Measurements from ENCODE around the gene NCOA4.
"Not testable (repeated sequence)": the region's sequence is repeated elsewhere in the genome, so short reads cannot be mapped to it uniquely, and the experiment has no call there.

Gene NCOA4

DNA sequence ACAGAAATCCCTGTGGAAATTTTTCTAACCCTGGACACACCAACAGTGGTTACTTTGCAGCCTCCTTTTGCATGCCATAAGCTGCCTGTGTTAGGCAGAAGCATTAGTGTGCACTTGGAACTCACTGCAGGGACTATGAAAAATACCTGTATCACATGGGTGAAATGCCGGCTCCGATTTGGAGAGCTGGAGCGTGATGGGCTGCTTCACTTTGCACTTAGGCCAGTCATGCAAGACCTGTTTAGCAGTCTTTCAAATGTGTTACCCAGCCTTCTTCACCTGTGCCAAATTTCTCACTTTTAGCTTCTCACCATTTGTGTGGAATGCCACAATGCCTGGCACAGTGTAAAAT lies 11.3 kb downstream of the NCOA4 start:
- DNase-seq, result no peak

DNA sequence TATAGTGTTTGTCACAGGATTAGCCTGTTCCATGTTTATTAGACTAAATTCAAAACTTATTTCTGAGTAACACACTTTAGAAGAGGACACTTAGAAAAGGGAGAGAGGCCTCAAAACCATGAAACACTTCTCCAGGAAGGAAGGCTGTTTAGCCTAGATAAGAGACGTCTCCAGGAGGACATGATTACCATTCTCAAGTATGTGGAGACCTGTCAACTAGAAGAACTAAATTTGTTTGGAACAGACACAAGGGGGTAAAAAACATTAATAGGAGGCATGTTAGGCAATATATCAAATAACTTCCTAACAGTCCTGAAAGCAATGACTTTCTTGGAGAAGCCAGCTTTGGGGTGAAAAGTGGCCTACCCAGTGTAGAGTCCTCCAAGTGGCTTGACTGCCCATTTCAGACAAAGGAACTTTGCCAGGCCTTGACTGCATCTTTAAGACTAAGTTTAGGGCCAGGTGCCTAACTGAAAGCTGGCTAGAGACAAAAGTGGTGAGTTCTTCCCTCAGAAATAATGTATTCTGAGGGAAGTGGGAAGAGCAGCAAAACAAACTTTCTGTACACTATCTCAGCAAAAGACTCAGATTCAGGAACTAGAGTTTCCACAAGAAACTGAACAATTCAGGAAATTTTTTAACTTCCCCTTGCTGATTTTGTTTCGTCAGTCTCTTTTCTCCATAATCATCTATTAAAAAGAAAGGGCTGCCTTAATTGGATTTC lies 11.8 kb downstream of the NCOA4 start:
- DNase-seq, result no peak

DNA sequence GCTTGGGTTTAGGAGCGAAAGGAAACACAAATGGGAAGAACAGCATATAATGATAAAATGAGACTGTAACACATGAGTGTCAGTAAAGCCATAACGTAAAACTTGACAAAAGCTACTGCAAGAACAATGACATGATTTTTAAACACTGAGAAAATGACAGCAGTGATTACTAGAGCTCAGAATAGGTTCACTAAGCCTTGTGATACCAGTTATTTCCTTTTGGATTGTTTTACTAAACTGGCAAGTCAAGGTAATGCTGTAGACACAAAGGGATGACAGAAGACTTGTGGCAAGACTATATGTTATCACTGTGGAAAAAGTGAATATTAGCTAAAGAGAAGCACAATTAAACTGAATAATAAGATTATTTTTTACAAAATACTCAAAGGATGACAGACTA lies 12.7 kb downstream of the NCOA4 start:
- DNase-seq, result no peak

DNA sequence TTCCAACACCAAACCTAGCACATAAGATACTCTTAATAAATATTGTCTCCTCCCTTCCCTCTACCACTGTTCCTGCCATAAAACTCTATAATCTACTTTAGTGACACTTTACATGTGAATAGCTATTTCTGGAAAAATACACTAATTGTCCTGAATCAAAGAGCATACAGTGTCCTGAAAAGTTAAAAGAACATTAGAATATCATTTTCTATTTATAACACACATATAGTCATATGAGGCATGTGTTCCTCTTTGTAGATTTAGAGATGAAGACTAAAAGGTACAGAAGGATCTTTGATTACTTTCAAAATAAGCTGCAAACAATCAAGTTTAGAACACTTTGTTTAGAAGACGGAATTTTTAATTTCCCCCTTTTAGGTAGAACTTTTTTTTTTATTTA lies 13.6 kb downstream of the NCOA4 start:
- no peak for DNase-seq

DNA sequence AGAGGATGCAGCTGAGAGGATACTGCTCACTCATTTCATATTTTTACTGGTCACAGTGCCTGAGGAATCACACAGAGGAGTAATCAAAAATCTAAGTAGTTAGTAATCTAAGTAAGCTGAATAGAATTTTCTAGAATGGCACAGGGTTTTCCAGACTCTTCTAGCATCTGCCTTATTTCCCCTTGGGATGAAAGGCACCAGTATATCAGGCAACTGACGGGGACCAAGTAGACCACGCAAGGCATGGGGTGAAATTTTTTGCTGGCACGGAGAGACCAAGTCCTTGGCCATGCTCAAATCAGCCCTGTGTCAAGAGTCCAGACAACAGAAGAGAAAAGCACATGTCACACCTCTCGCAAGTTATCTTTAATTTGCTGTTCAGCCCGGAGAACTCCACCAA lies 14.2 kb downstream of the NCOA4 start:
- no peak for DNase-seq

DNA sequence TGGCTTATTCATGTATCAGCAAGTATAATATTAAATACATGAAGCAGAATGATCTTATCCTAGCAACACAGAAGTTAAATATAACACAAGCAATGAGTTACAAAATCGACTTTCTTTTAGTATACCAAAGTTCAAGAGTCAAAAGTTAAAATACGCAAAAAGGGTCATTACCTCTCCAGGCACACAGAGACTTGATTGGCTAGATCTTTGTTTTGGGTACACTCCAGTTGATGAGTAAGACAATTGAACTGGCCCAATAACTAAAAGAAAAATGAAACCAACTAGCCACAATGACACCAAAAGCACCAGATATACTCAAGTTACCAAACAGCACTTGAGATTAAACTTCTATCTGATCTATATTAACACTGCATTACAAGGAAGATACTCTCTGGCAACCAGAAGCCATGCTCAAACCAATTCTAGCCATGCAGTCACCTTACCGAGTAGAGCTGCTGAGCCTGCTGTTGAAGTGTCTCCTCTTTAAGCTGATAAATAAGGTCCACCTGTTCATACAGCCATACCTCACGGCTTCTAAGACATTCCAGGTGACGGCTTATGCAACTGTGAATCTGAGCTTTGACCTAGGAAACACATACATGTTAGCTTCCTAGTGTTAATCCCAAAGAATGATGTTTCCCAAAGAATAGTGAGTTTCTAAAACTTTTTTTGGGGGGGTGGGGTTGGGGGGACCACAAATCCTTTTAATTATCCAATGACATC lies 15.6 kb downstream of the NCOA4 start:
- DNase-seq, result no peak

DNA sequence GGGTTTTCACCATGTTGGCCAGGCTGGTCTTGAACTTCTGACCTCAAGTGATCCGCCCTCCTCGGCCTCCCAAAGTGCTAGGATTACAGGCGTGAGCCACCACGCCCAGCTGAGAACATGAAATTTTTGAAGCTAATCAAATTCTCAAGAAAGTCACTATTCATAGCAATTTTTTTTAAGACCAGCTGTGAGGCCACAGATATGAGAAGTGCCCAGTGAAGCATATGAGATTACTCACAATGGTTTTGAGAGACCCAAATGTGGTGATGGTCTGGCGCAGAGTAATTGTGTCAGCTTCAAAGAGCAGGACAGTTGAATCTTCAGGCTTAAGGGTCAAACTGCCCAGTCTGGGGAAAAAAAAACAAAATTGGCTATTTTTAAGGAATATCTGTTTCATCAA lies 16.2 kb downstream of the NCOA4 start:
- DNase-seq, result no peak

GRCh38 chr10:46012746-46013145 lies 17.7 kb downstream of the NCOA4 start:
- DNase-seq, result no peak

- DNase-seq, result no peak
Measured at GRCh38 chr10:46006219-46006618, 24.2 kb downstream of the NCOA4 start.

DNA sequence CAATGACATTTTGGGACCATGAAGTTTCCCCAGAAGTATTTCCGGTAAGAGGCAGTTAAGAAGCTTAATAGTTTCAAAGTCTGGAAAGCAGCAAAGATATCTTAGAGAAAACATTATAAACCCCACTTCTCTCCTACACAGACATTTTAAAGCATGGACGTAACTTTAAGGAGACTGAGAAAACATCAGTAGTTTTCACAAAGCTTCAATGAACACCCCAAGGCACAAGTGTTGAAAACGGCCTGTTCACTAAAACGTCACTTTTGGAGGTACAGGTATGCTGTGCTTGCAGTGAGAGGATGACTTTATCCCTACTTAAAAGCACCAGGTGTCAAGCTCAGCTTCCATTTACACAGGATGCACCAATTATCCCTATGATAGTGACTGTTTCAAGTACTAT lies 25.0 kb downstream of the NCOA4 start:
- no peak for DNase-seq

- DNase-seq, result no peak
Measured at GRCh38 chr10:46004963-46005362, 25.5 kb downstream of the NCOA4 start.

- DNase-seq, result no peak
Measured at GRCh38 chr10:46002916-46003693, 27.3 kb downstream of the NCOA4 start.

- not testable (repeated sequence) for DNase-seq
Measured at GRCh38 chr10:46002189-46002687, 28.2 kb downstream of the NCOA4 start.

DNA sequence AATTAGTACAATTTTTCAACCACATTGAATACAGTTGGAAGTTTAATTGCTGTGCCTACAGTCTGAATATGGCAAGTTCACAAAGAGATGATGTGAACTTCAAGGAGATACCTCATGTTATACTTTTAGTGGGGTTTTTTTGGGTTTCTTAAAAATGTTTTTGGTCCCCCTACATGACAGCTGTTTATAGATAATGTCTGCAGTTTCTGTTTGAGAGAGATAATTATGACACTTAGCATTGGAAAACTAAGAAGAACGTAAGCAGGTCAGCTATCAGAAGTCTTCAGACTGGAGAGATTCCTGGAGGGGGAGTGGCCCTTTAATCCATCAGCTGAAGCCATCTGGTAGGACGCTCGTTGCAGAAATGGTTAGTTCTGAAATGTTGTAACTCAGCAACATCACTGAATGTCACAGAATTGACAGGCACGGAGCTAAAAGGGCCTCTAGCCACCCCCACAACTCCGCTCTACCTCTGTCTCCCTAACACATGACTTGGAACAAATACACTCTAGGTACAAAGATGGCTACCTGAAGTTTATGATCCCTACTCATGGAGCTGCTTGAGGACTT lies 29.2 kb downstream of the NCOA4 start:
- DNase-seq, result no peak

DNA sequence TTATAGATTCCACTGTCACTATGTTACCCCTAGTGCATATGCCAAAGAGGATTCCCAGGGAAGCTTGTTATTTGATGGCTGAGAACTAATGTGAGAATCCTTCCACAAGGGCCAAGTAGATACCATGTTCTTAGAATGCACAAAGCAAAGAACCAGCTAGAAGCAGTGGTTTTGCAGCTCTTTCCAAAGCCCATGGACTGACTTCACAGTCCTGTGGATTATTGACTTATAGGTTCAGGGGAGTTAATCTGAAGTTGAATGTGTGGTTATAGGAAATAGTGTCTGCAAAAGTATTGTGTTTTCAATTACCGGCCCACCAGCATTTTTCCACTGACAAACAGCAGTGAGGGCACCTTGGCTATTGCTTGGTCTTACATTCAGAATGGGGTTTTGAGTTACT lies 29.9 kb downstream of the NCOA4 start:
- DNase-seq, result no peak

GRCh38 chr10:45999955-46000354 lies 30.5 kb downstream of the NCOA4 start:
- DNase-seq, result not testable (repeated sequence)

DNA sequence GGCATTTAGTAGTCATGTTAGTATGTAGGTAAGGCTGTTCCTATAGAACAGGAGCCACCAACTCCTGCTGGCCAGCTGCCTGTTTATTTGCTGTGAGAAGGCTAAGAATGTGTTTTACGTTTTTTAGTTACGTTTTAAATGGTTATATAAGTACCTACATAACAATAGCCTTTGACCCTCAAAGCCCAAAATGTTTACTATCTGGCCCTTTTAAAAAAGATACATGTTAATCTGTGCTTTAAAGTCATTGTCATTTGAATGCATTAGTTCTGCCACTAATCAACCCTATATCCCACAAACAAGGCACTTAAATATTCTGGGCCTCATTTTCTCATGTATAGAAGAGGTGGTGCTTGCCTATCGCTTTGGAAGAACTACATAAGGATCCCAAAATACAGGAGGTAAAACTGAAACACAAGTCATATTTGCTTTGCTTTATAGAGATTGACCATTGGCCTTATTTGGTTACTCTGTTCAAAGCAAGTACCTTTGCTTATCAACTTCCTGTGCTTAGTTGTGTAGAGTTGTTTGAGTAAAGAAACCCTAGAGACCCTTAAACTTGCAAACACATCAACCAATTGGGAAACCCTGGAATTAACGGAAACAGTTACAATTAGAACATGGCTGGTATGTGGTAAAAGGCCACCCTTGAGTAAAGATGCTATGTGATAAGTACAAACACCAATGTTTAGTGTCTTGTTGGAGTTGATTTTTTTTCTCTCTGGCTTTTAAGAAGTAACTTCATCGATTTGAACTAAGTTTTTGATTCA lies 32.2 kb downstream of the NCOA4 start:
- DNase-seq, result no peak

GRCh38 chr10:45997557-45997956 lies 32.9 kb downstream of the NCOA4 start:
- no peak for DNase-seq

- DNase-seq, result not testable (repeated sequence)
Measured at GRCh38 chr10:45985590-45985989, 44.8 kb downstream of the NCOA4 start.

DNA sequence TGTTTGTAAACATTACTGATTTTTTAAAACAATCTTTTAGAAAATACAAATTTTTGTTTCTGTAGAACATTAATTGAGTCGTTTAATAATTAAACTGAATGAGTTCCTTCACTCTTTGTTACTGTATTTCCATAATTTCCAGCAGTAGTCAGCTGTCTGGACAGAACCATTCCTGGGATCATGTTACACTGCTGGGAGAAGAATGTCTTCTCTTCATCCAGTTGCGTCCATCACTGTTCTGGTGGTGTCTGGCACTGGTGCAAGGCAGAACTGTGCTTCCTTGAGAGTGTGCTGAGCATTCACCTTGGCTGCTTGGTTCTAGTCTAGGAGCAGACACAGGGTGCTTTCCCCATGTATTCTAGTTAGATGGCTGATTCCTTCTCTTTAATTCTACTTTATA lies 46.0 kb downstream of the NCOA4 start:
- DNase-seq, result not testable (repeated sequence)

- DNase-seq, result not testable (repeated sequence)
Measured at GRCh38 chr10:45983538-45984186, 46.8 kb downstream of the NCOA4 start.

GRCh38 chr10:45981367-45981766 lies 49.1 kb downstream of the NCOA4 start:
- not testable (repeated sequence) for DNase-seq

All from retina (tissue), 1 donor.